ENCODE data around the gene ITPR1.

The ITPR1 gene

GRCh38 chr3:4776980-4777581, 283.9 kb downstream of the ITPR1 start:
- TF ChIP-seq ARNTL (CRISPR knock-in tag; IDR thresholded peaks at IDR 0.05; ENCODE audit: borderline replicate concordance, low read depth) (no peak), ZNF565 (CRISPR knock-in tag; conservative IDR thresholded peaks at IDR 0.05; ENCODE audit: low read depth) (no peak), CSDC2 (CRISPR knock-in tag; IDR thresholded peaks at IDR 0.05) (no peak), SNAI2 (CRISPR knock-in tag; IDR thresholded peaks at IDR 0.05) (no peak), ESRRG (CRISPR knock-in tag; IDR thresholded peaks at IDR 0.05) (no peak), PPARA (CRISPR knock-in tag; IDR thresholded peaks at IDR 0.05; ENCODE audit: borderline replicate concordance) (no peak), ZC3H10 (CRISPR knock-in tag; IDR thresholded peaks at IDR 0.05) (no peak), OSR1 (CRISPR knock-in tag; IDR thresholded peaks at IDR 0.05) (no peak), POU6F1 (CRISPR knock-in tag; IDR thresholded peaks at IDR 0.05; ENCODE audit: borderline replicate concordance, low read depth) (no peak), TCF4 (CRISPR knock-in tag; IDR thresholded peaks at IDR 0.05; ENCODE audit: borderline replicate concordance) (no peak), CSRNP3 (CRISPR knock-in tag; IDR thresholded peaks at IDR 0.05) (no peak), TOX (CRISPR knock-in tag; IDR thresholded peaks at IDR 0.05; ENCODE audit: borderline replicate concordance) (no peak), RARB (CRISPR knock-in tag; IDR thresholded peaks at IDR 0.05) (no peak), GLIS3 (CRISPR knock-in tag; IDR thresholded peaks at IDR 0.05) (no peak), ZFP3 (CRISPR knock-in tag; IDR thresholded peaks at IDR 0.05) (no peak), TSHZ2 (CRISPR knock-in tag; IDR thresholded peaks at IDR 0.05) (no peak), BACH2 (CRISPR knock-in tag; IDR thresholded peaks at IDR 0.05; ENCODE audit: borderline replicate concordance) (no peak), PATZ1 (CRISPR knock-in tag; IDR thresholded peaks at IDR 0.05; ENCODE audit: borderline replicate concordance) (no peak), ZNF8 (CRISPR knock-in tag; IDR thresholded peaks at IDR 0.05) (no peak)
- ATAC-seq: no peak

- ATAC-seq: no peak
- TF ChIP-seq SNAI2 (CRISPR knock-in tag; IDR thresholded peaks at IDR 0.05): no peak
- no peak for TF ChIP-seq TSHZ2 (CRISPR knock-in tag; IDR thresholded peaks at IDR 0.05)
- TF ChIP-seq ZNF565 (CRISPR knock-in tag; conservative IDR thresholded peaks at IDR 0.05; ENCODE audit: low read depth): no peak
- no peak for TF ChIP-seq ZNF8 (CRISPR knock-in tag; IDR thresholded peaks at IDR 0.05)
- TF ChIP-seq ARNTL (CRISPR knock-in tag; IDR thresholded peaks at IDR 0.05; ENCODE audit: borderline replicate concordance, low read depth): no peak
- TF ChIP-seq ZFP3 (CRISPR knock-in tag; IDR thresholded peaks at IDR 0.05): no peak
- TF ChIP-seq TCF4 (CRISPR knock-in tag; IDR thresholded peaks at IDR 0.05; ENCODE audit: borderline replicate concordance): no peak
- no peak for TF ChIP-seq ZNF70 (CRISPR knock-in tag; IDR thresholded peaks at IDR 0.05)
- no peak for TF ChIP-seq TOX (CRISPR knock-in tag; IDR thresholded peaks at IDR 0.05; ENCODE audit: borderline replicate concordance)
- no peak for TF ChIP-seq ISL1 (CRISPR knock-in tag; IDR thresholded peaks at IDR 0.05)
- TF ChIP-seq CREB5 (CRISPR knock-in tag; IDR thresholded peaks at IDR 0.05; ENCODE audit: low read depth): no peak
- TF ChIP-seq GLIS3 (CRISPR knock-in tag; IDR thresholded peaks at IDR 0.05): no peak
- no peak for TF ChIP-seq POU6F1 (CRISPR knock-in tag; IDR thresholded peaks at IDR 0.05; ENCODE audit: borderline replicate concordance, low read depth)
- no peak for TF ChIP-seq BACH2 (CRISPR knock-in tag; IDR thresholded peaks at IDR 0.05; ENCODE audit: borderline replicate concordance)
Observed at GRCh38 chr3:4778119-4778518, 285.0 kb downstream of the ITPR1 start.

Data from SK-N-SH treated with all-trans-retinoic acid at 6 μM for 48 hours (cell line).